ENCODE measurements around the gene FBXO15.

FBXO15 gene

GRCh38 chr18:74050807-74051206 lies 96.8 kb downstream of the FBXO15 start:
- no peak for DNase-seq

GRCh38 chr18:74040459-74041332 lies 106.9 kb downstream of the FBXO15 start:
- DNase-seq, result no peak

DNA sequence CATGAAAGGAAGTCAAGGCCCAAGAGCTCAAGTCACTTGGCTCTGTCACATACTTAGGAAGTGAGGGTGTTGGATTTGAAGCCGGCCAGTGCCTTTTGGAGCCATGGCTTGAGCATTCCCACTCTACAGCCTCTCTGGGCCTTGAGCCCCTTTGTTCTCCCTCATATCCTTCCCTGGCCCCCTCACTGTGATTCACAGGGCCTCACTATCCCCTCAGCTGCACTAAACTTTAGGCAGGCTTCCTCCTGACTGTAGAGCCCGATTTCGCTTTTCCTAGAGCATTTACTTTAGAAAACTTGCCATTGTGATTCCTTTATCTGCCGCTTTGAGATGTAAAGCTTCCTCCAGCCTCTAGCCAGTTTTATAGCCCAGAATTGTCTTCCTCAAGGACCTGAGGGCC lies 107.6 kb downstream of the FBXO15 start:
- no peak for DNase-seq

GRCh38 chr18:74029161-74029560 lies 118.5 kb downstream of the FBXO15 start:
- DNase-seq, result no peak
